Astrocyte (in vitro differentiated cells and primary cell): Measurements from ENCODE around the gene MYOD1.

Experiments
- EZH2 ChIP-seq: IDR thresholded peaks from 2 replicates; pipeline ENCODE4 v1.6.1; 2012; ENCODE audit warnings: mild to moderate bottlenecking, low read length, inconsistent platforms; ENCODE audit not compliant: insufficient read depth
- TF ChIP-seq, protein P1 (sequence below): IDR thresholded peaks from 2 replicates; pipeline ENCODE4 v1.5.1; 2011; ENCODE audit warnings: low read depth, mild to moderate bottlenecking, inconsistent platforms, low read length, moderate library complexity; ENCODE audit not compliant: insufficient read depth

DNA sequence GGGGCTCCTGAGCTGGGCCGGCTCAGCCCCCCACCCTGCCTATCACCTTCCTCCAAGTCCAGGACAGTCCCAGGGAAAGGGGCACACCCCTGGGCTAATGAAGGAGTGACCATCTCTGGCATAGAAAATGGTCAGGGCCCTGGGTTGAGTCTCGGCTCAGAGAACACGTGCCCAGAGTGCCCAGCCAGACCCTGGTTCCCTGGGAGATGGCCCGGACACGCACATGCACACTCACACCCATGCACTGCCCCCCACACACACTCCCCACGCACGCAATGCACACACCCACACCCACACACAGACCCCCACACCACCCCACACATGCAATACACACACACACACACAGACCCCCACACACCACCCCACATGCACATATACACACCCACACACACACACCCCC is 43.9 kb downstream of the MYOD1 start:
- TF ChIP-seq, protein P1, sequence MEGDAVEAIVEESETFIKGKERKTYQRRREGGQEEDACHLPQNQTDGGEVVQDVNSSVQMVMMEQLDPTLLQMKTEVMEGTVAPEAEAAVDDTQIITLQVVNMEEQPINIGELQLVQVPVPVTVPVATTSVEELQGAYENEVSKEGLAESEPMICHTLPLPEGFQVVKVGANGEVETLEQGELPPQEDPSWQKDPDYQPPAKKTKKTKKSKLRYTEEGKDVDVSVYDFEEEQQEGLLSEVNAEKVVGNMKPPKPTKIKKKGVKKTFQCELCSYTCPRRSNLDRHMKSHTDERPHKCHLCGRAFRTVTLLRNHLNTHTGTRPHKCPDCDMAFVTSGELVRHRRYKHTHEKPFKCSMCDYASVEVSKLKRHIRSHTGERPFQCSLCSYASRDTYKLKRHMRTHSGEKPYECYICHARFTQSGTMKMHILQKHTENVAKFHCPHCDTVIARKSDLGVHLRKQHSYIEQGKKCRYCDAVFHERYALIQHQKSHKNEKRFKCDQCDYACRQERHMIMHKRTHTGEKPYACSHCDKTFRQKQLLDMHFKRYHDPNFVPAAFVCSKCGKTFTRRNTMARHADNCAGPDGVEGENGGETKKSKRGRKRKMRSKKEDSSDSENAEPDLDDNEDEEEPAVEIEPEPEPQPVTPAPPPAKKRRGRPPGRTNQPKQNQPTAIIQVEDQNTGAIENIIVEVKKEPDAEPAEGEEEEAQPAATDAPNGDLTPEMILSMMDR, result no peak
- TF ChIP-seq EZH2, result no peak
